Parathyroid adenoma (tissue), 2 donors: ENCODE data around the gene SYT13.
"Not testable (repeated sequence)": the region's sequence is repeated elsewhere in the genome, so short reads cannot be mapped to it uniquely, and the experiment has no call there.

Source experiments
- H2AFZ ChIP-seq: fragments of 300-600 bp; sonication (generic); one replicate; pipeline ENCODE4 v1.7.0; 2017; ENCODE audit warnings: antibody characterized with exemption, mild to moderate bottlenecking
- H3K27ac ChIP-seq: fragments of 300-600 bp; sonication (generic); one replicate; pipeline ENCODE4 v1.7.0; 2017
- H3K27me3 ChIP-seq: fragments of 300-600 bp; sonication (generic); one replicate; pipeline ENCODE4 v1.7.0; 2017; ENCODE audit warnings: low read length; ENCODE audit not compliant: control insufficient read depth, insufficient read depth
- H3K36me3 ChIP-seq: fragments of 300-600 bp; sonication (generic); one replicate; pipeline ENCODE4 v1.7.0; 2017; ENCODE audit warnings: low read length; ENCODE audit not compliant: control insufficient read depth, insufficient read depth
- H3K4me1 ChIP-seq: fragments of 300-600 bp; sonication (generic); one replicate; pipeline ENCODE4 v1.7.0; 2017; ENCODE audit warnings: control low read depth
- H3K4me2 ChIP-seq: fragments of 300-600 bp; sonication (generic); one replicate; pipeline ENCODE4 v1.7.0; 2017; ENCODE audit warnings: low read length
- H3K4me3 ChIP-seq: fragments of 300-600 bp; sonication (generic); one replicate; pipeline ENCODE4 v1.7.0; 2017; ENCODE audit warnings: low read depth, low read length
- H3K79me2 ChIP-seq: fragments of 300-600 bp; sonication (generic); one replicate; pipeline ENCODE4 v1.7.0; 2017; ENCODE audit warnings: control low read depth
- H3K9ac ChIP-seq: fragments of 300-600 bp; sonication (generic); one replicate; pipeline ENCODE4 v1.7.0; 2017; ENCODE audit warnings: mild to moderate bottlenecking
- H3K9me3 ChIP-seq: fragments of 300-600 bp; sonication (generic); one replicate; pipeline ENCODE4 v1.7.0; 2017; ENCODE audit warnings: low read length; ENCODE audit not compliant: control insufficient read depth
- TF ChIP-seq, protein P1 (sequence below): fragments of 300-600 bp; sonication (generic); IDR thresholded peaks from one replicate; pipeline ENCODE4 v1.7.0; 2017; ENCODE audit warnings: antibody characterized with exemption, mild to moderate bottlenecking
- donor health status: primary hyperparathyroidism.

Gene SYT13

DNA sequence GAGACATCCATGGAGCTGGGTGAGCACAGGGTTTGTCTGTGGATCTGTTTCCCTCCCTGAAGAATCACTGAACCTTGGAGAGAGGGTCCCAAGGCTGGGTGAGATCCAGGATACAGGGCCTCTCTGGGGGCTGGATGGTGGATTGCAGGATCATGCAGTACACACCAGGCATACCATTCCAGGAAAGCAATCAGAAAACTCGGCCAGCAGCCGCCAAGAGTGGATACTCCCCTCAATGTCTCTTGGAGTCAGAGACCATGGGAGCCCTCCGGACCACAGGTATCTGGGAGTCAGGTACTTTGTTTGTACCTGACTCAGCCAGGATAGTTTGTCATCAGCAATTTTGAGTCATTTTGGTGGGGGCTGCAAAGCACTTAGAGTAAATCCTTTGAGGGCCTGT, 14.6 kb upstream of the SYT13 start:
- Histone ChIP-seq H3K9me3 (no peaks in the 10 kb centered on the region), H2AFZ (no peak overlapping the region), H3K4me3 (no peak overlapping the region), H3K36me3 (no peaks in the 10 kb centered on the region), H3K4me1 (no peaks in the 10 kb centered on the region), H3K4me2 (no peak overlapping the region), H3K27ac (no peak overlapping the region), H3K79me2 (no peaks in the 10 kb centered on the region), H3K27me3 (no peaks in the 10 kb centered on the region), H3K9ac (no peak overlapping the region)
- TF ChIP-seq, protein P1, sequence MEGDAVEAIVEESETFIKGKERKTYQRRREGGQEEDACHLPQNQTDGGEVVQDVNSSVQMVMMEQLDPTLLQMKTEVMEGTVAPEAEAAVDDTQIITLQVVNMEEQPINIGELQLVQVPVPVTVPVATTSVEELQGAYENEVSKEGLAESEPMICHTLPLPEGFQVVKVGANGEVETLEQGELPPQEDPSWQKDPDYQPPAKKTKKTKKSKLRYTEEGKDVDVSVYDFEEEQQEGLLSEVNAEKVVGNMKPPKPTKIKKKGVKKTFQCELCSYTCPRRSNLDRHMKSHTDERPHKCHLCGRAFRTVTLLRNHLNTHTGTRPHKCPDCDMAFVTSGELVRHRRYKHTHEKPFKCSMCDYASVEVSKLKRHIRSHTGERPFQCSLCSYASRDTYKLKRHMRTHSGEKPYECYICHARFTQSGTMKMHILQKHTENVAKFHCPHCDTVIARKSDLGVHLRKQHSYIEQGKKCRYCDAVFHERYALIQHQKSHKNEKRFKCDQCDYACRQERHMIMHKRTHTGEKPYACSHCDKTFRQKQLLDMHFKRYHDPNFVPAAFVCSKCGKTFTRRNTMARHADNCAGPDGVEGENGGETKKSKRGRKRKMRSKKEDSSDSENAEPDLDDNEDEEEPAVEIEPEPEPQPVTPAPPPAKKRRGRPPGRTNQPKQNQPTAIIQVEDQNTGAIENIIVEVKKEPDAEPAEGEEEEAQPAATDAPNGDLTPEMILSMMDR, result no peak

DNA sequence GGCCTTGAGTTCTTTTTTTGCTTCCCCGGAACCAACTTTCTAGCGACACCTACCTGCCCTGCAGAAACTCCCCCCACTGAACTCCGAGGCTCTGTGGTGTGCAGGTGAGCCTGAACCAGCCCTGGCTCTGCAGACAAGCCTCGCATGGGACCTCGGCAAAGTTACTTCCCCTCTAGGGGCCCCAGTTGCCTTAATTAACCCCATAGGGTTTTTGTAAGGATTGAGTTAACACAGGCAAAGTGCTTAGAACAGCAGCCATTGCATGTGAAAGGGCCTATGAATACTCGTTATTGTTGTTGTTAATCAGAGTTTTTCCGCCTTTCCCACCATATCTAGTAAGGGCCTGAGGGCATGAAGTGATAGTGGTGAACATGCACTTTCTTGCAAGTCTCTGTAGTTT, 12.6 kb upstream of the SYT13 start:
- Histone ChIP-seq H2AFZ (no peak overlapping the region), H3K27ac (no peak overlapping the region), H3K4me2 (no peak overlapping the region), H3K36me3 (no peaks in the 10 kb centered on the region), H3K4me3 (no peak overlapping the region), H3K9me3 (no peaks in the 10 kb centered on the region), H3K27me3 (no peaks in the 10 kb centered on the region), H3K9ac (no peak overlapping the region), H3K4me1 (no peaks in the 10 kb centered on the region), H3K79me2 (no peaks in the 10 kb centered on the region)
- TF ChIP-seq, protein P1, result no peak

DNA sequence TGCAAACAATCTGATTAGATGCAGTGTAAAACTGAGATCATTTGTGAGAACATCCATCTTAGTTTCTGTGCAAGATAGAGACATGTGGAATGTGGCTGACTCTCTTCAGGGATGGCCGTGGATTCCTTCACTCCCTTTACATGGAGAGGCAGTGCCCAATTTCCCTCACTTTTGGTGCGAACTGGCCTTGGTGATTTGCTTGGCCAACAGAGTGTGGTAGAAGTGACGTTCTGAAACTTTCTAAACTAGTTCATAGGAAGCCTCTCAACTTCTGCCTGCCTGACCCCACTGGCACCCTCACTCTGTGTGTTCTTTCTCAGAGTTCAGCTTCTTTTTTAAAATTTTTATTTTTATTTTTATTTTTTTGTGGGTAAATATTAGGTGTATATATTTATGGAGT, 9.9 kb upstream of the SYT13 start:
- Histone ChIP-seq H3K27ac (no peak overlapping the region), H3K4me1 (no peaks in the 10 kb centered on the region)
- TF ChIP-seq, protein P1, result no peak

DNA sequence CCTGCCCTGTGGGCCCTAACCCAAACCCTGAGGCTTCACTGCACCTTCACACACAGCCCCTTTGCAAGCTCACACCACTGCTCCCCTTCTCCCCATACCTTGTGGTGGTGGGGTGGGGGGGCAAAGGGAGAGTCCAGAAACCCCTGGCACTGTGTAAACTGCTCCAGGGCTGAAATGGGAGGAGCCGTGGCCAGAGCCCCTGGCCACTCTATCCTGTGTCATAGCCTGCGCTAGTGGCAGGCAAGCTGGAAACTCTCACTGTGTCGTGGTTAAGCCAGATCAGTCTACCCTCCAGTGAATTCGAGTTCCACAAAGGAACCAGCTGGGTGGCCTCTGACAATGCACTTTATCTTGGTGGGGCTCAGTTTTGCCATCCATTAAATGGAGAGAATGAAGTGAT, 8.4 kb upstream of the SYT13 start:
- H3K9ac ChIP-seq, result no peak overlapping the region
- H3K4me2 ChIP-seq, result no peak overlapping the region
- no peaks in the 10 kb centered on the region for H3K27me3 ChIP-seq
- no peaks in the 10 kb centered on the region for H3K36me3 ChIP-seq
- no peaks in the 10 kb centered on the region for H3K79me2 ChIP-seq
- no peaks in the 10 kb centered on the region for H3K4me1 ChIP-seq
- H3K4me3 ChIP-seq, result no peak overlapping the region
- no peaks in the 10 kb centered on the region for H3K9me3 ChIP-seq
- TF ChIP-seq, protein P1, result no peak
- no peak overlapping the region for H2AFZ ChIP-seq
- H3K27ac ChIP-seq, result no peak overlapping the region

More for the DNA sequence above, 9.9 kb upstream of the SYT13 start:
- no peaks in the 10 kb centered on the region for H3K27me3 ChIP-seq
- H3K9ac ChIP-seq, result no peak overlapping the region
- H3K4me2 ChIP-seq, result no peak overlapping the region
- no peaks in the 10 kb centered on the region for H3K36me3 ChIP-seq
- no peaks in the 10 kb centered on the region for H3K79me2 ChIP-seq
- H2AFZ ChIP-seq, result no peak overlapping the region
- no peak overlapping the region for H3K4me3 ChIP-seq
- H3K9me3 ChIP-seq, result no peaks in the 10 kb centered on the region

DNA sequence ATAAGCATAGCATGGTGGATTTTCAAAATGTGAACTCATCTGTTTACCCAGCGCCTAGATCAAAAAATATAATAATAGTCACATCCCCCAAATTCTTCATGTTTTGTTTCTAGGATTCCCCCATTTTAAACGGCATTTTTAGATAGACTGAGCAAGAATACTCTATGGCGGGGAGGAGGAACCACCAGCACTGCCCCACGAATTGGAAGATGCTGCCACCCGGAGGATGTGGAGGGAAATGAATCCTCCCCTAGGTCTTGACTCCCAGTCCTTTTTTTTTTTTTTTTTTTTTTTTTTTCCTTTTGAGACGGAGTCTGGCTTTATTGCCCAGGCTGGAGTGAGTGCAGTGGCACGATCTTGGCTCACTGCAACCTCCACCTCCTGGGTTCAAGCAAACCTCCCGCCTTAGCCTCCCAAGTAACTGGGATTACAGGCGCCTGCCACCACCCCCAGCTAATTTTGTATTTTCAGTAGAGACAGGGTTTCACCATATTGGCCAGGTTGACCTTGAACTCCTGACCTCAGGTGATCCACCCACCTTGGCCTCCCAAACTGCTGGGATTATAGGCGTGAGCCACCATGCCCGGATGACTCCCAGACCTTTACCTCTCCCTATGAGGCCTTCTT, 7.5 kb upstream of the SYT13 start:
- not testable (repeated sequence) for H3K4me1 ChIP-seq, H3K4me2 ChIP-seq, H3K9me3 ChIP-seq, H2AFZ ChIP-seq, H3K27ac ChIP-seq, H3K79me2 ChIP-seq, H3K36me3 ChIP-seq, H3K4me3 ChIP-seq, H3K27me3 ChIP-seq, H3K9ac ChIP-seq
- TF ChIP-seq, protein P1, result peak; percentile 49
